ENCODE results near the gene RSPH1. TPM values are rescaled to one million over a fixed set of nuclear protein-coding genes. Genes with fewer than 3 reads are reported as not detected.

Gene RSPH1
- total and polyA plus RNA-seq, 4 donors, result 0.09 to 0.17 (median 0.16) TPM; not detected in 1

DNA sequence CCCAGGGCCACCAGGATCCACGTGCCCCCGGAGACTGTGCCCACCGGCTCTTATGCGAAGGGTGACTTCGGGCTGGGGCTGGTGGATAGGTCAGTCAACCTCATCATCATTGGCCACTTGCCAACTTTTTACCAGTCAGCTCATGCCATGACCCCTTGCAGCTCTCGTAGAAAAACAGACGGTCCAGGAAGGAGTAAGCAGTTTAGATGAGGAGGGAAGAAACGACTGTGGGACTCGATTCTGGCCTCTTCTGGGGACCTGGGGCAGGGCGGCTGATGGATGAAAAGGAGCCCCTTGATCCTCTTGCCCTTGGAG, 51.3 kb downstream of the RSPH1 start:
- no peak for TF ChIP-seq HNF4A (conservative IDR thresholded peaks at IDR 0.05)
- TF ChIP-seq HNF4G (IDR thresholded peaks at IDR 0.05), result no peak
- no peak for TF ChIP-seq EGR1 (IDR thresholded peaks at IDR 0.05; ENCODE audit: low read depth in 2 of 2)
- no peak for TF ChIP-seq NR2F2 (IDR thresholded peaks at IDR 0.05)
- TF ChIP-seq SP1 (IDR thresholded peaks at IDR 0.05), result no peak
- no peak for TF ChIP-seq GABPA (IDR thresholded peaks at IDR 0.05 in 1 of 2, conservative IDR thresholded peaks at IDR 0.05 in 1 of 2)
- no peak for TF ChIP-seq ZBTB33 (IDR thresholded peaks at IDR 0.05)
- TF ChIP-seq MAX (IDR thresholded peaks at IDR 0.05), result no peak
- TF ChIP-seq FOXA2 (IDR thresholded peaks at IDR 0.05), result no peak
- no peak for TF ChIP-seq REST (IDR thresholded peaks at IDR 0.05)
- TF ChIP-seq, protein P1, sequence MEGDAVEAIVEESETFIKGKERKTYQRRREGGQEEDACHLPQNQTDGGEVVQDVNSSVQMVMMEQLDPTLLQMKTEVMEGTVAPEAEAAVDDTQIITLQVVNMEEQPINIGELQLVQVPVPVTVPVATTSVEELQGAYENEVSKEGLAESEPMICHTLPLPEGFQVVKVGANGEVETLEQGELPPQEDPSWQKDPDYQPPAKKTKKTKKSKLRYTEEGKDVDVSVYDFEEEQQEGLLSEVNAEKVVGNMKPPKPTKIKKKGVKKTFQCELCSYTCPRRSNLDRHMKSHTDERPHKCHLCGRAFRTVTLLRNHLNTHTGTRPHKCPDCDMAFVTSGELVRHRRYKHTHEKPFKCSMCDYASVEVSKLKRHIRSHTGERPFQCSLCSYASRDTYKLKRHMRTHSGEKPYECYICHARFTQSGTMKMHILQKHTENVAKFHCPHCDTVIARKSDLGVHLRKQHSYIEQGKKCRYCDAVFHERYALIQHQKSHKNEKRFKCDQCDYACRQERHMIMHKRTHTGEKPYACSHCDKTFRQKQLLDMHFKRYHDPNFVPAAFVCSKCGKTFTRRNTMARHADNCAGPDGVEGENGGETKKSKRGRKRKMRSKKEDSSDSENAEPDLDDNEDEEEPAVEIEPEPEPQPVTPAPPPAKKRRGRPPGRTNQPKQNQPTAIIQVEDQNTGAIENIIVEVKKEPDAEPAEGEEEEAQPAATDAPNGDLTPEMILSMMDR (IDR thresholded peaks at IDR 0.05; ENCODE audit: low read depth, low read length, missing input control), result no peak
- no peak for TF ChIP-seq RAD21 (IDR thresholded peaks at IDR 0.05)
- no peak for TF ChIP-seq YY1 (IDR thresholded peaks at IDR 0.05)
- TF ChIP-seq RXRA (IDR thresholded peaks at IDR 0.05), result no peak
- no peak for TF ChIP-seq TAF1 (conservative IDR thresholded peaks at IDR 0.05)
- TF ChIP-seq, protein P2, sequence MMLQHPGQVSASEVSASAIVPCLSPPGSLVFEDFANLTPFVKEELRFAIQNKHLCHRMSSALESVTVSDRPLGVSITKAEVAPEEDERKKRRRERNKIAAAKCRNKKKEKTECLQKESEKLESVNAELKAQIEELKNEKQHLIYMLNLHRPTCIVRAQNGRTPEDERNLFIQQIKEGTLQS (IDR thresholded peaks at IDR 0.05), result no peak
- no peak for TF ChIP-seq JUND (IDR thresholded peaks at IDR 0.05)
- TF ChIP-seq FOXA1 (IDR thresholded peaks at IDR 0.05), result no peak
- Histone ChIP-seq H3K4me1 (ENCODE audit: control insufficient read depth in 4 of 4, insufficient read depth in 4 of 4, low read length in 3 of 4) (no peaks in the 10 kb centered on the region), H3K27me3 (ENCODE audit: control insufficient read depth in 4 of 4, insufficient read depth in 4 of 4, low read length in 3 of 4) (no peaks in the 10 kb centered on the region), H3K9me3 (ENCODE audit: control insufficient read depth in 4 of 4, low read length in 3 of 4) (no peaks in the 10 kb centered on the region), H3K4me3 (ENCODE audit: low read depth in 1 of 3, low read length in 3 of 3) (no peak overlapping the region), H3K9ac (ENCODE audit: low read depth in 1 of 2, low read length in 2 of 2) (no peak overlapping the region), H3K36me3 (ENCODE audit: control insufficient read depth in 4 of 4, insufficient read depth in 3 of 4, low read depth in 1 of 4, low read length in 3 of 4) (no peaks in the 10 kb centered on the region), H3K27ac (ENCODE audit: low read depth in 1 of 2, low read length in 2 of 2) (no peak overlapping the region)
- DNase-seq (ENCODE audit: low spot score), result no peak
- WGBS, result 82% methylated on average over 10 of the region's 10 CpGs
